ENCODE results near the gene OR5H2.
"Not testable (repeated sequence)": the region's sequence is repeated elsewhere in the genome, so short reads cannot be mapped to it uniquely, and the experiment has no call there.

Gene OR5H2

DNA sequence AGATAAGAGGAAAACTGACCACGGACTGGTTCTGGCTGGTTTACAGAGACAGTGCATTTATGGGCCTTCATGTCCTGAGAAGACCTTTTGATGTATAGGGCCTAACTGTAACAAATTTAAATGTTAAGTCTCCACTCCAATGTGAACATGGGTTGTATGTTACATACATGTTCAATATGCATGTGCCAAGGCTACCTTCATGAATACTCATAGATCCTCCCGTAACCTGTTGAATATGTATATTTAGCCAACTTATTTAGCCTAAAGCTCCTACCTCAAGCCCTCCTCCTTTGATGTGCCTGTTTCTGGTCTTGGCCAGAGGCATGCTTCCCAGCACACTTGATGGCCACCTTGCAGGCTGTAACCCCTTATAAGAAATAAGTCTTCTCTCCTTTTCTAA lies at the start of gene OR5H2:
Gene OR5H2, plus strand, starts transcription at position 301 of the 400 bp plus-strand sequence. CDS start 398 bp downstream, outside the sequence.
- no peak for DNase-seq

DNA sequence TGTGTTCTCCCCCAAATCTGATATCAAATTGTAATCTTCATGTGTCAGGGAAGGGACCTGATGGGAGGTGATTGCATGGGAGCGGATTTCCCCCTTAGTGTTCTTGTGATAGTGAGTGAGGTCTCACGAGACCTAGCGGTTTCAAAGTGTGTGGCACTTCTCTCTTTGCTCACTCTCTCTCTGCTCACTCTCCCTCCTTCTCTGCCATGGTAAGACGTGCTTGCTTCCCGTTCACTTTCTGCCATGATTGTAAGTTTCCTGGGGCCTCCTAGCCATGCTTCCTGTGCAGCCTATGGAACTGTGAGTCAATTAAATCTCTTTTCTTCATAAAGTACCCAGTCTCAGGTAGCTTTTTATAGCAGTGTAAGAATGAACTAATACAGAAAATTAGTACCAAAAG lies 48.8 kb upstream of the OR5H2 start:
- no peak for DNase-seq

DNA sequence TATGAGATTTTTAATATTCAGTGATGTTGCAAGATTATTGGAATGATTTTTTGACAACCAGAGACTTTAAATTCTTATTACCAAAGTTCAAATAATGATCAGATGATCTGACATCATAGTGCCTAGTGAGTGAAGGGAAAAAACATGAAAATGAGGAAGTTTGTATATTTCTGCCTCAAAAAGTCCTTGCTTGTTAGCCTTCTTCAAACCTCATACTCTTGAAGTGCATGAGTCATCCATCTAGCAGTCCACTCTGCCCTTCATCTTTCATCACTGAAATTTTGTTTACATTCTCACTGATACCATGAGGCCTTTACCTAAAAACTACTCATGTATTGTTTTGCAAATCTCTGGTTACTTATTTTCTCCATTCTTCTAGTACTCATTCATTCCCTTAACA lies 42.2 kb upstream of the OR5H2 start:
- no peak for DNase-seq

DNA sequence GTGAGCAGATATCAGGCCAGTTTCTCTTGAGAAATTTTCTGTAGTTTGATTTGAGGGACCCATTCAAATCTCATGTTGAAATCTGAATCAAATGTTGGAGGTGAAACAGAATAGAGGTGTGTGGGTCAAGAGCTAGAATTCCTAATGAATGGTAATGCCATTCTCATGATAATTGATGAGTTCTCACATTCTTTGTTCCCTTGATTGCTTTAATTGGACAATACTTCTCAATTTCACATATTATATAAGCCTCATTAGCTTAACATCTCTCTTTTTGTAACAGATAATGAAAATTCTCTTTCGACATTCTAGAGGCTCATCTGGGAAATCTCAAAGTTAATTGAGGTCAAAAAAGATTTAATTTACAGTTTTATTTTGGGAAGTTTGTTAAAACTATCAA lies 40.1 kb upstream of the OR5H2 start:
- DNase-seq = no peak

DNA sequence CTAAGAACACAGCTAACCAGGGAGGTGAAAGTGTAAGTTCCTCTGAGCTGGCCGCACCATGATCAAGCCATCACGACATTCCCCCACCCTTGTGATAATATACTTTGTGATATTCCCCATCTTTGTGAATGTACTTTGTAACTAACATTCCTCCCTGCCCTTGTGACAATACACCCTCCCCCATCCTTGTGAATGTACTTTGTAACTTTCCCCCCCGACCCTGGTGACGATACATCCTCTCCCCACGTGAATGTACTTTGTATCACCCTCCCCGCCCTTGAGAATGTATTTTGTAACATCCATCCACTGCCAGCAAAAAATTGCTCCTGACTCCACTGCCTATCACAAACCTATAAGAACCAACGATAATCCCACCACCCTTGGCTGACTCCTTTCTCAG lies 38.5 kb upstream of the OR5H2 start:
- DNase-seq = no peak

DNA sequence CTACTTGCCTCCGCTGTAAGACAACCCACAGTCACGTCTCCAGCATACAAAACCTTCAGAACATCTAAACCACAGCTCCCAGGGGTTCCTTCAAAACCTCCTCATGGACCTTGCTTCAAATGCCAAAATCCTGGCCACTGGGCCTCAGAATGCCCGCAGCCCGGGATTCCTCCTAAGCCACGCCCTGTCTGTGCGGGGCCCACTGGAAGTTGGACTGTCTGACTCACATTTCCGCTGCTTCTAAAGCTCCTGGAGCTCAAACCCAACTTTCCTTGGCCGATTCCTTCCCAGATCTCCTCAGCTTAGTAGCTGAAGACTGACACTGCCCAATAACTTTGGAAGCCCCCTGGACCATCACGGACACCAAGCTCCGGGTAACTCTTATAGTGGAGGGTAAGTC lies 36.2 kb upstream of the OR5H2 start:
- DNase-seq = no peak

DNA sequence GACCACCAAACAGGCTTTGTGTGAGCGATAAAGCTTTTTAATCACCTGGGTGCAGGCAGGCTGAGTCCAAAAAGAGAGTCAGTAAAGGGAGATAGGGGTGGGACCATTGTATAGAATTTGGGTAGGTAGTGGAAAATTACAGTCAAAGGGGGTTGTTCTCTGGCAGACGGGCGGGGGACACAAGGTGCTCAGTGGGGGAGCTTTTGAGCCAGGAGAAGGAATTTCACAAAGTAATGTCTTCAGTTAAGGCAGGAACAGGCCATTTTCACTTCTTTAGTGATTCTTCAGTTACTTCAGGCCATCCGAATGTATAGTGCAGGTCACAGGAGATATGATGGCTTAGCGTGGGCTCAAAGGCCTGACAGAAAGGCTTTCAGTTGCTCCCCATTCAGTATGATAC lies 26.3 kb upstream of the OR5H2 start:
- DNase-seq = not testable (repeated sequence)

DNA sequence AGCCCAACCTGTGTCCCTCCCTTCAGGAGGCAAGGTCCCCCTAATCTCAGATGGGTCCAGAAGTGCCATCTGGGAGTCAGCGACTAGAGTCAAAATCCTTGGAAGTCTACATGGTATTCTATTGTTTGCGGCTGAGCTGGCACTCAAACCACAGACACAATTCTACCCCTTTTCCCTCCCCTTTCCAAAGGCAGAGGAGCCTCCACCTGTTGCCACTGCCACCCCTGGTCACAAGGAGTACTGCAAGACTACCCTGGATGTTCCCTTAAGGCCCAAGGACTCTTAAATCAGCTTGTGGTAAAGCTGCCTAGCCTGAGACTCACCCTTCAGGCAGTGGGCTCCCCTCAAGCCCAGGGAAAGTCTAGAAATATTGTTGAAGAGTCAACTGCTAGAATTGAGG lies 22.6 kb upstream of the OR5H2 start:
- no peak for DNase-seq

DNA sequence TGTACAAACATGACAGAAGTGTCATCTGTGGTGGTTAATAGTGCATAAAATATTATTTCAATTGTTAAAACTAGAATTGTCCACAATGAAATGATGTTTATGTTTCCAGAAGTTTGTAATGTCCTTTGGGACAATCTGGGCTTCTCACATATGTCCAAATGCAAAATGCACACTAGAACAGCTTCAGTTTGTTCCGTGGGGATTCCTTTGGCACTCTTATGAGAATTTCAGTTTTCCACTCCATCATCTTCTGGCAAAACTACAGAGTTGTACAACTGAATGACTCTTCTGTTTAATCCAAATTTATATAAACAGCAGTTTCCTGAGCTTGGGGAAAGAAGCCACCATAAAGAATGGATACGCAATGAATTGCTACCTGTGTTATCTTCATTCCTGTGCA lies 20.3 kb upstream of the OR5H2 start:
- no peak for DNase-seq

DNA sequence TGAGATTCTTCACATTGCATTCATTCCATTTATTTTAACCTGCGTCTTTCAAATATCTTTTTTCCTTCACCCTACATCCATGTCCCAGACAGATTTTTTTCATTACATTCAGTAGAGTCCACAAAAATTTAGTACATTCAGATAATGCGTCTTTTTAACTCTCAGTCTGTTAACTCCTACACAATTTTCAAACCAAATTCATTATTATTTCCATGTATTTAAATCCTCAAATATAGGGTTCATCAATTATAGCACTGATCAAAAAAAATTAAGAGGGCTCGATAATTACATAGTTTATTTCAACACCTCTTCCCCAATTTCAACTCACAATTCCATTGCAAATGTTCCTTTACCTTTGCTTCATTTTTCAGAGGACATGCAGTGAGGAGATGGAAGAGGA lies 18.4 kb upstream of the OR5H2 start, which contains the start of gene OR5H6:
Gene OR5H6, plus strand, starts transcription at position 301 of the 400 bp plus-strand sequence. Its CDS starts 89 bp downstream, at position 390.
- DNase-seq = no peak

DNA sequence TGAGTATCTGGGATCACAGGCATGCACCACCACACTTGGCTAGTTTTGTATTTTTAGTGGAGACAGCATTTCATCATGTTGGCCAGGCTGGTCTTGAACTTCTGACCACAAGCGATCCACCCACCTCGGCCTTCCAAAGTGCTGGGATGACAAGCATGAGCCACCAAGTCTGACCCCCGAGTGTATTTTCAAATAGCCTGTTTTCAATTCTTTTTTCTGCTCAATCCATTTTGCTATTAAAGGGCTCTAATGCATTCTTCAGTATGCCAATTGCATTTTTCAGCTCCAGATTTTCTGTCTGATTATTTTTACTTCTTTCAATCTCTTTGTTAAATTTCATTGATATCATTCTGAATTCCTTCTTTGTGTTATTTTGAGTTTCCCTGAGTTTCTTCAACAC lies 12.5 kb upstream of the OR5H2 start:
- no peak for DNase-seq

DNA sequence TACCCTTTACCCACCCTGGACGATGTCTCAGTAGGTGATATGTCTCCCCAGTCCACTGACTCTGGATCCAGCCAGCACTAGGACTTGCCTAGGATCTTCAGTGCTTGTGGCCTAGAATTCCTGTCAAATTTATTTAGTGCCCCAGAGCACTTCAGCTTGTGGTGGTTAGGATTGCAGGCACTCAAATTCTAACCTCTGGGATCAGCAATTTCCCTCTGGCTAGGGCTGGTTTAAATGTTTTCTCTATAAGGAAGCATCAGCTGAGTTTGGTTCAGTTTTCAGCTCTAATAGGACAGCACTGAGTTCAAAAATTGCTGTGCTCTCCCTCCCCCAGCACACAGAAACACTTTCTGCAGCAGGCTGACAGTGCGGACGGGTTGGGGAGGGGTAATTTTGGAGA lies 10.2 kb upstream of the OR5H2 start:
- no peak for DNase-seq

DNA sequence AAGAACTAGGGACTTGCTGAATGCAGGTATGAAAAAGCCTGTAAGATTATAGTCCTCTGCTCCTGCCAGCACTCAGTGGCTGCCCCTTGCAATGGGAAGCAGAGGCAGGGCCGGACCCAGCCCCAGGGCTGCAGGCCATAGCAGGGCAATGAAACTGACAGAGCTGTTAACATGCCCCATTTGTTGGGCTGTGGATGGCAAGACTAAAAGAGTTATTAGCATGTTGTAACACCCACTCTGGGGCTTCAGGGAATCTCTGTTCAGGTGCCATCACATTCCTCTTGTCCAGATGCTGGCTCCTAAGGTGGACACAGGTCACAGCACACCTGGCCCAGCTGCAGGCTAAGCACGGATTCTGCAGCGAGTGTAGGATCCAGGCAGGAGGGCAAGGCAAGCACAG lies 7.4 kb upstream of the OR5H2 start:
- no peak for DNase-seq

DNA sequence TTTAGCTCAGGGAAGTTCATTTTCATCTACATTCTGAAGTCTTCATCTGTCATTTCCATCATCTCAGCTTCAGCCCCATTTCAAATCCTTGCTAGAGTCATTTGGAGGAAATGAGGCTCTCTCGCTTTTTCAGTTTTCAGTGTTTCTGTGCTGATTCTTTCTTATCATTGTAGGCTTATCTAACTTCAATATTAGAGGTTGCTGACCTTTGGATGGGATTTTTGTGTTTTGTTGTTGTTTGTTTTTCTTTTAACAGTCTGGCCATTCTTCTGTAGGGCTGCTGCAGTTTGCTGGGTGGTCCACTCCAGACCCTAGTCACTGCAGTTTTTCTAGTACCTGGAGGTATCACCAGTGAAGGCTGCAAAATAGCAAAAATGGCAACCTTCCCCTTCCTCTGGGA lies 8.6 kb downstream of the OR5H2 start:
- no peak for DNase-seq

DNA sequence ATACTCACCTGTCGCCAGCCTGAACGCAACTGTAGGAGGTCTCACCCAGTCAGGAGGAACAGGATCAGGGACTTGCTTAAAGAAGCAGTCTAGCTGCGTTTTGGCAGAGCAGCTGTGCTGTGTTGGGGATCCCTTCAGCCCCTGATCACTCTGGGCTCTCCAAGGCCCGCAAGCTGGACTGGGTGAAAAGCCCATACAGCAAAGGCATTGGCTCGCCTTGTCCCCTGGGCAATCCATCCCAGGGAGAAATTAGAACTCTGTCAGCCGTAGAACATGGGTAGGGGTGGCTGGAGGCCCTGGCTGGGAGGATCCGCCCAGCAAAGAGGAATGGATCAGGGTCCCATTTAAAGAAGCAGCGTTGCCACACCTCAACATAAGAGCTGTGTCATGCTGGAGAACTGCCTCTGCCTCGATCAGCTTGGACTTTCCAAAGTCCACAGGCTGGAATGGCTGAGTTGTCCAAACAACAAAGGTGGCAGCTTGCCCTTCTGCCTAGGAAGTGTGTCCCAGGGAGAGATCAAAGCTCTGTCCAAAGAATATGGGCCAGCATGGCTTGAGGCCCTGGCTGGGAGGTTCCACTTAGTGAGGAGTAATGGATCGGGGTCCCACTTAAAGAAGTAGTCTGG lies 9.1 kb downstream of the OR5H2 start:
- DNase-seq = no peak

DNA sequence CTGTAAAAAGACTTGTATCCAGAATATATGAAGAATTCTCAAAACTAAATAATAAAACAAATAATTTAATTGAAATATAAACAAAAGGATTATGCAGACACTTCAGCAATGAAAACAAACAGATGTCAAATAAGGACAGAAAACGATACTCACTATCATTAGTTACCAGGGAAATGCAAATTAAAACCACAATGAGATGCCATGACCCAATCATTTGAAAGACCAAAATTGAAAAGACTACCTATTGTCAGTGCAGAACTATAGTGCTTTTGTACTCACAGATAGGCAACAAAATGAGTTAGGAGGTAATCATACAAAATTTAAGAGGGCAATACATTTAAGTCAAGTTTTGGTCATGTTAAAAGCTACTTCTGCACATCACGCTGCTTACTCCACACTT lies 39.8 kb downstream of the OR5H2 start:
- no peak for DNase-seq

DNA sequence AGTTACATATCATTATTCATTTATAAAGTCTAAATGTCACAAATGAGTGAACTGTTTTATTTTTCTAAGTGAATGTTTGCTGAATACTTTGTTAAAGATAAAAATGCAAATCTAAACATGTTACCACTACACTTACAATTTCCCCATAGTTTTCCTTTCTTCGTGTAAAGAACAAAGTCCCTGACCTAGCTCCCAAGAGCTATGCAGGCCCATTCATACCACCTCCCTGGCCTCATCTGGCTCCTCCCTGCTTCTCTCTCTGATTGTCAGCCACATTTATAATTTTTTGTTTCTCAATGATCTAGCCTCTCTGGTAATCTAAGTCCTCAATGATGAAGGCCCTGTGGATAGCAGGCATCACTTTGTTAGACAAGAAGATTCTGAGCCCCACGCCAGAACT lies 40.4 kb downstream of the OR5H2 start:
- DNase-seq = no peak

DNA sequence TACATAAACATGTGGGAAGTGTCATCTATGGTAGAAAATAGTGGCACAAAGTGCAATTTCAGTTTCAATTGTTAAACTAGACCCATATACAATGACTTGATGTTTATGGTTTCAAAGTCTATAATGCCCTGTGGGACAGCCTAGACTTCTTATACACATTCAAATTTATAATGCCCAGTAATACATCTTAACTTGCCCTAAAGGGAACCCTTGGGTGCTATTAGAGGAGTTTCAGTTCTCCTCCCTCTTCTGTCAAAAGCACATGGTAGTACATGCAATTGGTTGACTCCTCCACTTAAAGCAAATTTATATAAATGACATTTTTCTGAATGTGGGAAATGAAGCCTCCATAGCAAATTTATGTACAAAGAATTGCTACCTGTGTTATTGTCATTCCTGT lies 41.1 kb downstream of the OR5H2 start:
- DNase-seq = no peak

DNA sequence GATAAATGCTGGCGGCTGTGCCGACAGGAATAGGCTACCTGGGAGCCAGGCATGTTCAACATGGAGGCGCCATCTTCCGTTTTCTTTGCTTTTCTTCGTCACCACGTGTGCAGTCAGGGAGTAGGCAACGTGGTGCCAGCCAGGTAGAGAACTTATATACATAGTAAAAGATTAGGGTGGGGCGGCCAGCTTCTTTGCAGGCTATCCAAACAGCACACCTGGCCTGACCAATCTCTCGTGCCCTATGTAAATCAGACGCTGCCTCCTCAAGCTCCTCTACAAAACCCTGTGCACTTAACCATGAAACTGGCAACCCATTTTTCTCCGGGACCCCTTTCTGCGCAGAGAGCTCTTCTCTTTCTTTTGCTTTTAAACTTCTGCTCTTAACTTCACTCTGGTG lies 42.8 kb downstream of the OR5H2 start:
- DNase-seq = no peak

DNA sequence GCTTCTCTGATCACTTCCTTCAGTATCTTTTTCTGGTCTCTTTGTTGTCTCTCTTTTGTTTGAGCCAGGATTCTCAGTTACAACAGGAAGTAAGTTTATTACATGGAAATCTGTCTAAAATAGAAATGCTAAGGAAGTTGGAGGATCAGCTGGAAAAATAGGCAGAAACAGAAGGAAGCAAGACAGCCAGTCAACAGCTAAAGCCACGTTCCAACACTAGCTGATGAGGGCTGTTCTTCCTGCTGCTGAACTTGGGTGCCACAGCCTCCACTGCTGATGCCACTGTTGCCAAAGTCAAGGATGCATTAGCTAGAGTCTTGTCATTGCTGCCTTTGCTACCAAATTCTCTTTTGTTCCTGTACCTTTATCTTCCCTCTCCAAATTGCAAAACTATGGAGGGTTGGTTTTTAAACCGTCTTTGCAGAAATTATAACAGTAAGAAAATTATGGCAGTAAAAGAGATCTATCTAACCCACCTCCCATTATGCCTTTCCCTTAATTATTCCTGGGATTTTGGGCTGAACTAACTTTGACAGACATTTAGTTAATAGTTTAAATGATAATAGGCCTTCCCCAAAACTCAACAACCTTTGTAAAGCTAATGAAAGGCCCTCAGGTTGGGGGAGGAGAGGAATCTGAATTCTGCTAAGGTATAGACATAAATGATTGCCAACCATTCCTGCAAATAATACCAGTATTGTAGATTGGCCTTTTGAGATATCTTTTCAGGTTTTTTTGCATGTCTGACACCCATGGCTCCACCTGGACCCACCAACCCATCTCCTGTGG lies 44.0 kb downstream of the OR5H2 start:
- no peak for DNase-seq

DNA sequence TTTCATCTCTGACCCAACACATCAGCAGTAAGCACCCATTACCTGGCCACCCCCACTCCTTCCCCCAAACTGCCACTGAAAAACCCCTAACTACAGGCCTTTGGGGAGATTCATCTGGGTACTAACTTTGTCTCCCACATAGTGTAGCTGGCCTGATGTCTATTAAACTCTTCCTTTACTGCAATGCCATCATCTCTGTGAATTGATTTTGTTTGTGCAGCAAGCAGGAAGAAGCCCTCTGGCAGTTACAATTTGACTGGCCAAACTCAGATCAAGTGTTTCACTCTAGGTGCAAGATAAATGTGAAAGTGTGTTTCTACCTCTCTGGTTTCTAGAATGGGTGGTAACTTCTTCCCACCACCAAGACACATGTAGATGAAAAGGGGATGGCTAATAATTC lies 44.6 kb downstream of the OR5H2 start:
- DNase-seq = no peak

DNA sequence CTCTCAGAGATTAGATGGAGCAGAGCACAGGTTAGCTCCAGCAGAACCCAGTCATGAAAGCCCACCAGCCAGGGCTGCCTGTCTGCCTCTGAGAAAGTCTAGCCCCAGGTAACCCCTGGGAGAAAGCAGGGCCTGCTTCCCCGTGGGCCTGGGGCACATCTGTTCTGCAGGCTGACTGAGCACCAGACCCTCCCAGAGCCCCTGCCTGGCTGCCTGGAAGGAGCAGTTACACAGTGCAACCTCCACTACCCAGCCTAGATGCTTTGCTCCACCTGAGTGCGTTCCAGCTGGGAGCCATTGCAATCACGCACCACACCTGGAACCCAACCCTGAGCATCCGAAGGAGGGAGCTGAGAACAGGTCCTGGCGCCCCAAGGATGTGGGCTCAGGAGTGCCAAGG lies 46.6 kb downstream of the OR5H2 start:
- DNase-seq = no peak

DNA sequence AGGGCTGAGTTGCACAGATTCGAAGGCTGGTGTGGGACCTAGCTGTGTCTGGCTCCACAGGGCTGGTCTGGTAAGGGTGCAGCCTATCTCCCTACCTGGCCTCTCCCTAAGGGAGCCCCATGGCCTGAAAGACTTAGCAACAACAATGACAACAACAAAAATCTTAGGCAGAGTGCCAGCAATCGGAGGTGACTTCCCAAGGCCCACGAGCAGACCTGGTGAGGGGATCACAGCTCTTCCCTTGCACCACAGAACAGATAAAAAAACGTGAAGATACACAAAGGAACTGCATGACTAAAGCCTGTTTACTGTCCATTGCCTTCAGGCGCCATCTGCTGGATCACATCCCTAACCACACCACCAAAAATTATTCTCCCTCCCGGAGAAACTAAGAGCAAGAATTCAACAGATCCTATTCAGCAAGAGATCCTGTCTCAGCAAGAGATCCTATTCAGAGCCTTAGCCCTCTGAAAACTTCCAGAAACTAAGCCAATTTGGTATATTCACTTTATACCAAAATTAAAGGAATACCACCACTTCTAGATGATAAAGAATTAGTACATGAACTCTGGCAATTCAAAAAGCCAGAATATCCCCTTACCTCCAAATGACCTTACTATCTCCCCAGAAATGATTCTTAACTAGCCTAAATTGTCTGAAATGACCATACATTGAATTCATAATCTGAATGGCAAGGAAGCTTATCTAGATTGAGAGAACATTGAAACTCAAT lies 47.3 kb downstream of the OR5H2 start:
- DNase-seq = no peak

DNA sequence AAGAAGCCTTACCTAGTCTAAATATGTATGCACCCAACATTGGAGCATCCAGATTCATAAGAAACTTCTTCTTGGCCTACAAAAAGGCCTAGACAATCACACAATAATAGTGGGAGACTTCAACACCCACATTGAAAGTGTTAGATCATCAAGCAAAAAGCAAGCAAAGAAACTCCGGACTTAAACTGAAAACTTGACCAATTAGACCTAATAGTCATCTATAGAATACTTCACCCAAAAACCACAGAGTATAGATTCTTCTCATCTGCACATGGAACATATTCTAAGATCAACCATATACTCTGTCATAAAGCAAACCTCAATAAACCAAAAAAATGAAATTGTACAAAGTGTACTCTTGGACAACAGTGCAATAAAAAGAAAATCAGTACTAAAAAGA lies 49.0 kb downstream of the OR5H2 start:
- DNase-seq = no peak

All from GF-D8 (cell line).